ENCODE data around the gene FKRP. TPM values are rescaled to one million over a fixed set of nuclear protein-coding genes. Genes with fewer than 3 reads are reported as not detected.

The FKRP gene
- total RNA-seq, 1 experiment from 2014 or later, result 35.0 TPM

DNA sequence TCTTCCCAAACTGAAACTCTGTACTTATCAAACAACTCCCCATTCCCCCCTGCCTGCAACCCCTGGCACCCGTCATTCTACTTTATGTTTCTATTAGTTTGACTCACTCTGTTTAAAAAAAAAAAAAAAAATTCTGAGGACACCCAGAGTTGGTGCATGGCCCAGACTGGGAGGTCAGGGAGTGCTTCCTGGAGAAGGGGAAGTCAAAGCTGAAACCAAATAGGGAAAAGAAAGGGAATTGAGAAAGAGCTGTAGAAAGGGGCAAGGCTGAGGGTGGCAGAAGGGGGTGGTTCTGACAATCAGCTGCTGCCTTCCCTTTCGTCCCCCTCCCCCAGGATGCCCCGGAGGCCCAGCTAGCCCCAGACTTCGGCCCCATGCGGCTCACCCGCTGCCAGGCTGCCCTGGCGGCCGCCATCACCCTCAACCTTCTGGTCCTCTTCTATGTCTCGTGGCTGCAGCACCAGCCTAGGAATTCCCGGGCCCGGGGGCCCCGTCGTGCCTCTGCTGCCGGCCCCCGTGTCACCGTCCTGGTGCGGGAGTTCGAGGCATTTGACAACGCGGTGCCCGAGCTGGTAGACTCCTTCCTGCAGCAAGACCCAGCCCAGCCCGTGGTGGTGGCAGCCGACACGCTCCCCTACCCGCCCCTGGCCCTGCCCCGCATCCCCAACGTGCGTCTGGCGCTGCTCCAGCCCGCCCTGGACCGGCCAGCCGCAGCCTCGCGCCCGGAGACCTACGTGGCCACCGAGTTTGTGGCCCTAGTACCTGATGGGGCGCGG lies 9.4 kb downstream of the FKRP start:
- Mint-ChIP-seq H3K4me1 (ENCODE audit: low read depth, unreplicated experiment) (no peaks in the 10 kb centered on the region), H3K9me3 (ENCODE audit: low read depth, unreplicated experiment) (no peaks in the 10 kb centered on the region), H3K36me3 (ENCODE audit: insufficient read depth, unreplicated experiment) (peaks cover 20% of the 10 kb centered on the region), H3K4me3 (ENCODE audit: low read depth, unreplicated experiment) (no peak overlapping the region), H3K27ac (ENCODE audit: unreplicated experiment) (no peak overlapping the region), H3K27me3 (ENCODE audit: unreplicated experiment) (no peaks in the 10 kb centered on the region)
- BruUV-seq (replicated peaks), result no TSS peak
- no peak for DNase-seq
- CTCF ChIA-PET, result interaction anchor here (2.0 kb wide), 1 partner anchor 29 kb away, joined by 10 read pairs; no protein-coding TSS in a partner anchor
- intact Hi-C loops (cut with micrococcal nuclease; ENCODE audit: unreplicated experiment), result loop anchor here (10.0 kb wide), 2 partner anchors 240 to 280 kb away; no protein-coding TSS in a partner anchor
- TF ChIP-seq, protein P1, sequence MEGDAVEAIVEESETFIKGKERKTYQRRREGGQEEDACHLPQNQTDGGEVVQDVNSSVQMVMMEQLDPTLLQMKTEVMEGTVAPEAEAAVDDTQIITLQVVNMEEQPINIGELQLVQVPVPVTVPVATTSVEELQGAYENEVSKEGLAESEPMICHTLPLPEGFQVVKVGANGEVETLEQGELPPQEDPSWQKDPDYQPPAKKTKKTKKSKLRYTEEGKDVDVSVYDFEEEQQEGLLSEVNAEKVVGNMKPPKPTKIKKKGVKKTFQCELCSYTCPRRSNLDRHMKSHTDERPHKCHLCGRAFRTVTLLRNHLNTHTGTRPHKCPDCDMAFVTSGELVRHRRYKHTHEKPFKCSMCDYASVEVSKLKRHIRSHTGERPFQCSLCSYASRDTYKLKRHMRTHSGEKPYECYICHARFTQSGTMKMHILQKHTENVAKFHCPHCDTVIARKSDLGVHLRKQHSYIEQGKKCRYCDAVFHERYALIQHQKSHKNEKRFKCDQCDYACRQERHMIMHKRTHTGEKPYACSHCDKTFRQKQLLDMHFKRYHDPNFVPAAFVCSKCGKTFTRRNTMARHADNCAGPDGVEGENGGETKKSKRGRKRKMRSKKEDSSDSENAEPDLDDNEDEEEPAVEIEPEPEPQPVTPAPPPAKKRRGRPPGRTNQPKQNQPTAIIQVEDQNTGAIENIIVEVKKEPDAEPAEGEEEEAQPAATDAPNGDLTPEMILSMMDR (IDR thresholded peaks at IDR 0.05; ENCODE audit: unreplicated experiment), result no peak

DNA sequence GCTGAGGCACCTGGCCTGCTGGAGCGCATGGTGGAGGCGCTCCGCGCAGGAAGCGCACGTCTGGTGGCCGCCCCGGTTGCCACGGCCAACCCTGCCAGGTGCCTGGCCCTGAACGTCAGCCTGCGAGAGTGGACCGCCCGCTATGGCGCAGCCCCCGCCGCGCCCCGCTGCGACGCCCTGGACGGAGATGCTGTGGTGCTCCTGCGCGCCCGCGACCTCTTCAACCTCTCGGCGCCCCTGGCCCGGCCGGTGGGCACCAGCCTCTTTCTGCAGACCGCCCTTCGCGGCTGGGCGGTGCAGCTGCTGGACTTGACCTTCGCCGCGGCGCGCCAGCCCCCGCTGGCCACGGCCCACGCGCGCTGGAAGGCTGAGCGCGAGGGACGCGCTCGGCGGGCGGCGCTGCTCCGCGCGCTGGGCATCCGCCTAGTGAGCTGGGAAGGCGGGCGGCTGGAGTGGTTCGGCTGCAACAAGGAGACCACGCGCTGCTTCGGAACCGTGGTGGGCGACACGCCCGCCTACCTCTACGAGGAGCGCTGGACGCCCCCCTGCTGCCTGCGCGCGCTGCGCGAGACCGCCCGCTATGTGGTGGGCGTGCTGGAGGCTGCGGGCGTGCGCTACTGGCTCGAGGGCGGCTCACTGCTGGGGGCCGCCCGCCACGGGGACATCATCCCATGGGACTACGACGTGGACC lies 10.1 kb downstream of the FKRP start:
- no peaks in the 10 kb centered on the region for H3K9me3 Mint-ChIP-seq (ENCODE audit: low read depth, unreplicated experiment)
- no peak overlapping the region for H3K27ac Mint-ChIP-seq (ENCODE audit: unreplicated experiment)
- H3K36me3 Mint-ChIP-seq (ENCODE audit: insufficient read depth, unreplicated experiment), result peaks cover 20% of the 10 kb centered on the region
- BruUV-seq (replicated peaks), result no TSS peak
- intact Hi-C loops (cut with micrococcal nuclease; ENCODE audit: unreplicated experiment), result loop anchor here (2.0 to 10.0 kb wide), 3 partner anchors 85 to 279 kb away; no protein-coding TSS in a partner anchor
- CTCF ChIA-PET, result interaction anchor here (2.7 kb wide), 1 partner anchor 84 kb away, joined by 49 read pairs; no protein-coding TSS in a partner anchor
- no peak for DNase-seq
- TF ChIP-seq, protein P1 (IDR thresholded peaks at IDR 0.05; ENCODE audit: unreplicated experiment), result no peak
- no peaks in the 10 kb centered on the region for H3K27me3 Mint-ChIP-seq (ENCODE audit: unreplicated experiment)
- no peak overlapping the region for H3K4me3 Mint-ChIP-seq (ENCODE audit: low read depth, unreplicated experiment)
- H3K4me1 Mint-ChIP-seq (ENCODE audit: low read depth, unreplicated experiment), result no peaks in the 10 kb centered on the region

DNA sequence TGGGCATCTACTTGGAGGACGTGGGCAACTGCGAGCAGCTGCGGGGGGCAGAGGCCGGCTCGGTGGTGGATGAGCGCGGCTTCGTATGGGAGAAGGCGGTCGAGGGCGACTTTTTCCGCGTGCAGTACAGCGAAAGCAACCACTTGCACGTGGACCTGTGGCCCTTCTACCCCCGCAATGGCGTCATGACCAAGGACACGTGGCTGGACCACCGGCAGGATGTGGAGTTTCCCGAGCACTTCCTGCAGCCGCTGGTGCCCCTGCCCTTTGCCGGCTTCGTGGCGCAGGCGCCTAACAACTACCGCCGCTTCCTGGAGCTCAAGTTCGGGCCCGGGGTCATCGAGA lies 10.7 kb downstream of the FKRP start:
- no peak overlapping the region for H3K27ac Mint-ChIP-seq (ENCODE audit: unreplicated experiment)
- DNase-seq, result no peak
- intact Hi-C loops (cut with micrococcal nuclease; ENCODE audit: unreplicated experiment), result loop anchor here (2.0 to 10.0 kb wide), 3 partner anchors 84 to 278 kb away; no protein-coding TSS in a partner anchor
- no TSS peak for BruUV-seq (replicated peaks)
- peaks cover 20% of the 10 kb centered on the region for H3K36me3 Mint-ChIP-seq (ENCODE audit: insufficient read depth, unreplicated experiment)
- TF ChIP-seq, protein P1 (IDR thresholded peaks at IDR 0.05; ENCODE audit: unreplicated experiment), result no peak
- H3K27me3 Mint-ChIP-seq (ENCODE audit: unreplicated experiment), result no peaks in the 10 kb centered on the region
- CTCF ChIA-PET, result interaction anchor here (2.7 kb wide), 1 partner anchor 83 kb away, joined by 49 read pairs; no protein-coding TSS in a partner anchor
- no peaks in the 10 kb centered on the region for H3K4me1 Mint-ChIP-seq (ENCODE audit: low read depth, unreplicated experiment)
- no peaks in the 10 kb centered on the region for H3K9me3 Mint-ChIP-seq (ENCODE audit: low read depth, unreplicated experiment)
- no peak overlapping the region for H3K4me3 Mint-ChIP-seq (ENCODE audit: low read depth, unreplicated experiment)

DNA sequence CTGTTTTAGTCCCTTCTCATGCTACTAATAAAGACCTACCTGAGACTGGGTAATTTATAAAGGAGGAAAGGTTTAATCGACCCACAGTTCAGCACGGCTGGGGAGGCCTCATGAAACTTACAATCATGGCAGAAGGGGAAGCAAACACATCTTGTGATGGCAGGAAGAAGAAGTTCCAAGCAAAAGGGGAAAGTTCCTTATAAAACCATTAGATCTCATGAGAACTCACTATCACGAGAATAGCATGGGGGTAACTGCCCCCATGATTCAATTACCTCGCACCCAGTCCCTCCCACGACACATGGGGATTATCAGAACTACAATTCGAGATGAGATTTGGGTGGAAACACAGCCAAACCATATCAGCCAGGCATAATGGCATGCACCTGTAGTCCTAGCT lies 13.3 kb downstream of the FKRP start:
- TF ChIP-seq, protein P1 (IDR thresholded peaks at IDR 0.05; ENCODE audit: unreplicated experiment), result no peak
- Mint-ChIP-seq H3K27me3 (ENCODE audit: unreplicated experiment) (no peaks in the 10 kb centered on the region), H3K9me3 (ENCODE audit: low read depth, unreplicated experiment) (no peaks in the 10 kb centered on the region), H3K36me3 (ENCODE audit: insufficient read depth, unreplicated experiment) (peaks cover 13% of the 10 kb centered on the region), H3K4me3 (ENCODE audit: low read depth, unreplicated experiment) (no peak overlapping the region), H3K27ac (ENCODE audit: unreplicated experiment) (no peak overlapping the region), H3K4me1 (ENCODE audit: low read depth, unreplicated experiment) (no peaks in the 10 kb centered on the region)
- CTCF ChIA-PET, result no interaction called here
- BruUV-seq (replicated peaks), result no TSS peak
- intact Hi-C loops (cut with micrococcal nuclease; ENCODE audit: unreplicated experiment), result loop anchor here (10.0 kb wide), 2 partner anchors 236 to 276 kb away; no protein-coding TSS in a partner anchor
- no peak for DNase-seq
